HG02642 (cell line): ENCODE measurements around the gene KIF1A.
"Not testable (repeated sequence)": the region's sequence is repeated elsewhere in the genome, so short reads cannot be mapped to it uniquely, and the experiment has no call there.

Source experiments
- ATAC-seq: cut with Tn5 transposase; IDR thresholded peaks from one replicate; pipeline ENCODE4 v1.9.1; 2021; ENCODE audit warnings: mild to moderate bottlenecking; ENCODE audit not compliant: unreplicated experiment, poor library complexity

KIF1A gene

GRCh38 chr2:240848900-240849680, 29.1 kb upstream of the KIF1A start:
- ATAC-seq: no peak

GRCh38 chr2:240847817-240848216, 27.8 kb upstream of the KIF1A start:
- no peak for ATAC-seq

- ATAC-seq: no peak
Measured at GRCh38 chr2:240846873-240847595, 27.0 kb upstream of the KIF1A start.

- ATAC-seq: not testable (repeated sequence)
Measured at GRCh38 chr2:240846309-240846708, 26.3 kb upstream of the KIF1A start.

- ATAC-seq: no peak
Measured at GRCh38 chr2:240840435-240841060, 20.5 kb upstream of the KIF1A start.

- no peak for ATAC-seq
Measured at GRCh38 chr2:240839152-240840143, 19.4 kb upstream of the KIF1A start.

- ATAC-seq: no peak
Measured at GRCh38 chr2:240837621-240838020, 17.6 kb upstream of the KIF1A start.

GRCh38 chr2:240836781-240837467, 16.9 kb upstream of the KIF1A start:
- no peak for ATAC-seq

GRCh38 chr2:240835528-240835927, 15.5 kb upstream of the KIF1A start:
- no peak for ATAC-seq

- no peak for ATAC-seq
Measured at GRCh38 chr2:240834377-240834975, 14.5 kb upstream of the KIF1A start.

- no peak for ATAC-seq
Measured at GRCh38 chr2:240833724-240834285, 13.8 kb upstream of the KIF1A start.

- no peak for ATAC-seq
Measured at GRCh38 chr2:240832921-240833494, 13.0 kb upstream of the KIF1A start.

- ATAC-seq: peak; percentile 74
Measured at GRCh38 chr2:240832205-240832727, 12.2 kb upstream of the KIF1A start.

GRCh38 chr2:240831594-240832204, 11.7 kb upstream of the KIF1A start:
- no peak for ATAC-seq

- no peak for ATAC-seq
Measured at GRCh38 chr2:240825476-240825875, 5.5 kb upstream of the KIF1A start.

GRCh38 chr2:240823449-240824336, 3.7 kb upstream of the KIF1A start:
- no peak for ATAC-seq
